Measurements from ENCODE around the gene PHC2. TPM values are rescaled to one million over a fixed set of nuclear protein-coding genes. Genes with fewer than 3 reads are reported as not detected.

Gene PHC2
- total and polyA plus RNA-seq, 9 of the 15 experiments (the other 6 are each of a cell fraction or from before 2014, with no cell fraction given): 3.1 to 67.6 (median 34.6) TPM

DNA sequence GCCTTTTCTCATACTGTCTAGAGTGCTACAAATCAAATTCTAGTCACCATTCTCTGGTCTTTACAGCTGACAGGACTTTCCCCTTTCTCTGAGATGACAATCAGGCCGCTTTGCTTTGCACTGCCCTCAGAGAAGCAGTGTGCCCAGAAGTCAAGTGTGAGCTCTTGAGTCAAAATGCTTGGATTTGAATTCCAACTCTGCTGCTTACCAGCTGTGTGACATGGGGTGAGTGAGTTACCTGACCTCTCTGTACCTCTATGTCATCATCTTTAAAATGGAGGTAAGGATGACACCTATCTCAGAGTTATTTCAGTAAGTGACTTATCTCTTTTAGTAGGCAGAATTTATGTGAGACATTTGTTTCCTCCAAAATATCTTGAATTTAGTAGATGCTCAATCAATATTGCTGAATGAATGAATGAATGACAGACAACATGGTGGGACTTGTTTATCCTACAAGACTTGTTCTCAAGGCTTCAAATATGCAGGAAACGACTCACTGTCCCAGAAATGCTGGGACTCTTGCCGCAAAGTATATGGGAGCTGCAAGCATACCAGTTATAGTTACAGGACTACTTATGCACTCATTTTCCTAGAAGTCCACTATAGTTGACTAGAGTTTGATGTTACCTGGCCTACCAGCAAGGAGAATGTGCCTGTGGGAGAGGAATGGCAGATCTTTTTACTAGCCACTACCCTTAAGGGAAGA, 71.9 kb downstream of the PHC2 start (continued):
- TF ChIP-seq, protein P1, sequence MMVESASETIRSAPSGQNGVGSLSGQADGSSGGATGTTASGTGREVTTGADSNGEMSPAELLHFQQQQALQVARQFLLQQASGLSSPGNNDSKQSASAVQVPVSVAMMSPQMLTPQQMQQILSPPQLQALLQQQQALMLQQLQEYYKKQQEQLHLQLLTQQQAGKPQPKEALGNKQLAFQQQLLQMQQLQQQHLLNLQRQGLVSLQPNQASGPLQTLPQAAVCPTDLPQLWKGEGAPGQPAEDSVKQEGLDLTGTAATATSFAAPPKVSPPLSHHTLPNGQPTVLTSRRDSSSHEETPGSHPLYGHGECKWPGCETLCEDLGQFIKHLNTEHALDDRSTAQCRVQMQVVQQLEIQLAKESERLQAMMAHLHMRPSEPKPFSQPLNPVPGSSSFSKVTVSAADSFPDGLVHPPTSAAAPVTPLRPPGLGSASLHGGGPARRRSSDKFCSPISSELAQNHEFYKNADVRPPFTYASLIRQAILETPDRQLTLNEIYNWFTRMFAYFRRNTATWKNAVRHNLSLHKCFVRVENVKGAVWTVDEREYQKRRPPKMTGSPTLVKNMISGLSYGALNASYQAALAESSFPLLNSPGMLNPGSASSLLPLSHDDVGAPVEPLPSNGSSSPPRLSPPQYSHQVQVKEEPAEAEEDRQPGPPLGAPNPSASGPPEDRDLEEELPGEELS (CRISPR knock-in tag; IDR thresholded peaks at IDR 0.05; ENCODE audit: borderline replicate concordance): no peak
- no peak for TF ChIP-seq BCL6 (CRISPR knock-in tag; IDR thresholded peaks at IDR 0.05)

DNA sequence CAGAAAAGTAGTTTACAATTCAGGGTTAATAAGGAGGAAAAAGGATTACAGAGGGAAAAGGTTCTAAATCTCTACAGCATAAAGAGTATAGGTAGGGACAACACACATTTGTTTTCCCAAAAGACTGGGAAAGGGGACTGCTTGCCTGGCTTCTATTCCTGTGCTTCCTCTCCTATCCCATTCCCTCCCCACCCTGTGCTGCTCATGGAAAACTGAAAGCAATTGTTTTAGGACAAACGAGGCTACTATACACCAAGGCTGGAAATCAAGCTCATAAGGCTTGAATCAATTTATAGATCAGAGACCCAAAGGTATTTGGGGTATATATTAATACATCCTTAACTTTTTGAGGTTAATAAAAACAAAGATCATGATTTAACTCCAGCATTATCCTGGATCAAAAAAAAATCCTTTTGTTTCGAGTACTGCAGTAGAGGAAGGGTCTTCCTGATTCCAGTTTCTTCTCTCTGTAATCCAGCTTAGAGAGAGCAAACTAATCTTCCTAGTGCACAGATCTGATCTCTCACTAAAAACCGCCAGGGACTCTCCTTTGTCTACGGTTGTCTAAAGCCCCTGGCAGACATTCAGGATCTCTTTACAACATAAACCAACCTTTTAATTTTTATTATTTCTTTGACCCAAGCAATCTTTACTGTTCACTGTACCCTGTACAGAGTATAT, 72.6 kb downstream of the PHC2 start:
- BruUV-seq (replicated peaks): no TSS peak
- ATAC-seq: no peak
- Histone ChIP-seq H3K79me2 (ENCODE audit: control insufficient read depth, insufficient read depth, low read length) (no peaks in the 10 kb centered on the region), H3K9me1 (ENCODE audit: control insufficient read depth, insufficient read depth, low read length) (no peaks in the 10 kb centered on the region), H3K36me3 (ENCODE audit: control insufficient read depth, insufficient read depth, low read length) (no peaks in the 10 kb centered on the region), H3K4me3 (no peak overlapping the region), H3K9ac (ENCODE audit: insufficient read depth in 1 of 2, low read depth in 2 of 2, low read length in 2 of 2) (no peak overlapping the region), H3K9me3 (replicated peaks; ENCODE audit: control insufficient read depth, insufficient read depth, low read depth, low read length) (no peaks in the 10 kb centered on the region), H3K4me2 (ENCODE audit: insufficient read depth, low read length) (no peak overlapping the region), H2AFZ (ENCODE audit: low read depth, low read length) (no peak overlapping the region), H4K20me1 (replicated peaks; ENCODE audit: control insufficient read depth, insufficient read depth, low read length) (peaks cover 11% of the 10 kb centered on the region; the same call in 1 of the 2 replicates), H3K4me1 (replicated peaks in 1 of 2; ENCODE audit: control insufficient read depth in 2 of 2, insufficient read depth in 2 of 2, low read length in 2 of 2) (peaks cover 7 to 18% of the 10 kb centered on the region in 2 experiments), H3K27me3 (ENCODE audit: control insufficient read depth in 2 of 2, insufficient read depth in 2 of 2, low read length in 2 of 2) (no peaks in the 10 kb centered on the region), H3K27ac (ENCODE audit: extremely low read depth, low read depth, low read length) (no peak overlapping the region)
- no peak for FAIRE-seq
- no peak for DNase-seq (ENCODE audit: extremely low read depth in 1 of 4, low spot score in 3 of 4)
- in situ Hi-C loops (cut with MboI): no loop called here
- WGBS (ENCODE audit: insufficient coverage, low coverage, missing lambda C conversion rate): 26% methylated on average over 4 of the region's 4 CpGs
- ChIA-PET CTCF (ENCODE audit: low intra/inter-chr PET ratio) (interaction anchor here (1.3 kb wide), 1 partner anchor 10 kb away, joined by 5 read pairs; no protein-coding TSS in a partner anchor), POLR2A (interaction anchor here (0.9 kb wide), 1 partner anchor 9 kb away, joined by 3 read pairs; no protein-coding TSS in a partner anchor)
- intact Hi-C loops (cut with micrococcal nuclease): no loop called here
- TF ChIP-seq GABPB1 (CRISPR knock-in tag; IDR thresholded peaks at IDR 0.05) (no peak), ZNF165 (CRISPR knock-in tag; IDR thresholded peaks at IDR 0.05; ENCODE audit: borderline replicate concordance) (no peak), L3MBTL2 (IDR thresholded peaks at IDR 0.05) (no peak), DDX20 (tag; IDR thresholded peaks at IDR 0.05; ENCODE audit: low read depth) (no peak), SMAD2 (IDR thresholded peaks at IDR 0.05; ENCODE audit: low read depth, low read length) (no peak), PURB (CRISPR knock-in tag; IDR thresholded peaks at IDR 0.05; ENCODE audit: low read depth) (no peak)
- TF ChIP-seq, protein P2, sequence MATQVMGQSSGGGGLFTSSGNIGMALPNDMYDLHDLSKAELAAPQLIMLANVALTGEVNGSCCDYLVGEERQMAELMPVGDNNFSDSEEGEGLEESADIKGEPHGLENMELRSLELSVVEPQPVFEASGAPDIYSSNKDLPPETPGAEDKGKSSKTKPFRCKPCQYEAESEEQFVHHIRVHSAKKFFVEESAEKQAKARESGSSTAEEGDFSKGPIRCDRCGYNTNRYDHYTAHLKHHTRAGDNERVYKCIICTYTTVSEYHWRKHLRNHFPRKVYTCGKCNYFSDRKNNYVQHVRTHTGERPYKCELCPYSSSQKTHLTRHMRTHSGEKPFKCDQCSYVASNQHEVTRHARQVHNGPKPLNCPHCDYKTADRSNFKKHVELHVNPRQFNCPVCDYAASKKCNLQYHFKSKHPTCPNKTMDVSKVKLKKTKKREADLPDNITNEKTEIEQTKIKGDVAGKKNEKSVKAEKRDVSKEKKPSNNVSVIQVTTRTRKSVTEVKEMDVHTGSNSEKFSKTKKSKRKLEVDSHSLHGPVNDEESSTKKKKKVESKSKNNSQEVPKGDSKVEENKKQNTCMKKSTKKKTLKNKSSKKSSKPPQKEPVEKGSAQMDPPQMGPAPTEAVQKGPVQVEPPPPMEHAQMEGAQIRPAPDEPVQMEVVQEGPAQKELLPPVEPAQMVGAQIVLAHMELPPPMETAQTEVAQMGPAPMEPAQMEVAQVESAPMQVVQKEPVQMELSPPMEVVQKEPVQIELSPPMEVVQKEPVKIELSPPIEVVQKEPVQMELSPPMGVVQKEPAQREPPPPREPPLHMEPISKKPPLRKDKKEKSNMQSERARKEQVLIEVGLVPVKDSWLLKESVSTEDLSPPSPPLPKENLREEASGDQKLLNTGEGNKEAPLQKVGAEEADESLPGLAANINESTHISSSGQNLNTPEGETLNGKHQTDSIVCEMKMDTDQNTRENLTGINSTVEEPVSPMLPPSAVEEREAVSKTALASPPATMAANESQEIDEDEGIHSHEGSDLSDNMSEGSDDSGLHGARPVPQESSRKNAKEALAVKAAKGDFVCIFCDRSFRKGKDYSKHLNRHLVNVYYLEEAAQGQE (IDR thresholded peaks at IDR 0.05; ENCODE audit: borderline replicate concordance): no peak
- TF ChIP-seq, protein P2 (CRISPR knock-in tag; IDR thresholded peaks at IDR 0.05; ENCODE audit: low read depth): no peak

Data from K562 (cell line).